WERI-Rb-1 (cell line): ENCODE measurements around the gene KLK6.
"Not testable (repeated sequence)": the region's sequence is repeated elsewhere in the genome, so short reads cannot be mapped to it uniquely, and the experiment has no call there.

Experiments
- DNase-seq: peaks from one replicate; pipeline ENCODE4 v3.0.0-alpha.2; 2020
- H3K27ac ChIP-seq: fragments of 250-450 bp; sonication (Bioruptor Pico); 2 replicates; pipeline ENCODE4 v1.5.1; 2020; ENCODE audit warnings: mild to moderate bottlenecking, moderate library complexity
- H3K27me3 ChIP-seq: fragments of 250-450 bp; sonication (Bioruptor Pico); 2 replicates; pipeline ENCODE4 v1.5.1; 2021; ENCODE audit warnings: mild to moderate bottlenecking, low read depth, moderate library complexity; ENCODE audit not compliant: insufficient read depth, severe bottlenecking
- H3K36me3 ChIP-seq: fragments of 250-450 bp; sonication (Bioruptor Pico); 2 replicates; pipeline ENCODE4 v1.5.1; 2020; ENCODE audit warnings: mild to moderate bottlenecking, moderate library complexity
- H3K4me3 ChIP-seq: 2 replicates; pipeline ENCODE4 v1.5.1; 2011; ENCODE audit warnings: low read depth, mild to moderate bottlenecking, control low read depth, low read length
- H3K9me3 ChIP-seq: fragments of 250-450 bp; sonication (Bioruptor Pico); 2 replicates; pipeline ENCODE4 v1.5.1; 2021; ENCODE audit warnings: mild to moderate bottlenecking, moderate library complexity; ENCODE audit not compliant: severe bottlenecking
- CTCF ChIP-seq: IDR thresholded peaks from 2 replicates; pipeline ENCODE4 v1.5.1; 2011; ENCODE audit warnings: low read depth, mild to moderate bottlenecking, control low read depth, inconsistent platforms, low read length

KLK6 gene

GRCh38 chr19:50978772-50979390, 9.5 kb upstream of the KLK6 start:
- TF ChIP-seq CTCF: no peak
- peaks cover 51% of the 10 kb centered on the region for H3K27me3 ChIP-seq
- no peak overlapping the region for H3K27ac ChIP-seq
- no peak overlapping the region for H3K4me3 ChIP-seq
- H3K9me3 ChIP-seq: peaks cover 2% of the 10 kb centered on the region
- DNase-seq: no peak
- H3K36me3 ChIP-seq: no peaks in the 10 kb centered on the region

- no peak for DNase-seq
- Histone ChIP-seq H3K27ac (no peak overlapping the region), H3K9me3 (peaks cover 2% of the 10 kb centered on the region), H3K4me3 (no peak overlapping the region), H3K27me3 (peaks cover 60% of the 10 kb centered on the region), H3K36me3 (no peaks in the 10 kb centered on the region)
- no peak for TF ChIP-seq CTCF
Measured at GRCh38 chr19:50977626-50978025, 8.2 kb upstream of the KLK6 start.

- no peak overlapping the region for H3K27ac ChIP-seq
- H3K4me3 ChIP-seq: no peak overlapping the region
- H3K27me3 ChIP-seq: peaks cover 70% of the 10 kb centered on the region
- peaks cover 2% of the 10 kb centered on the region for H3K9me3 ChIP-seq
- no peaks in the 10 kb centered on the region for H3K36me3 ChIP-seq
- DNase-seq: no peak
- no peak for TF ChIP-seq CTCF
Measured at GRCh38 chr19:50975766-50976165, 6.4 kb upstream of the KLK6 start.

GRCh38 chr19:50974702-50975556, 5.5 kb upstream of the KLK6 start:
- Histone ChIP-seq H3K27ac (no peak overlapping the region), H3K27me3 (peaks cover 79% of the 10 kb centered on the region), H3K4me3 (no peak overlapping the region), H3K9me3 (peaks cover 2% of the 10 kb centered on the region), H3K36me3 (no peaks in the 10 kb centered on the region)
- TF ChIP-seq CTCF: no peak
- DNase-seq: no peak

- TF ChIP-seq CTCF: no peak
- Histone ChIP-seq H3K36me3 (no peaks in the 10 kb centered on the region), H3K4me3 (no peak overlapping the region), H3K27ac (no peak overlapping the region), H3K27me3 (peaks cover 80% of the 10 kb centered on the region), H3K9me3 (peaks cover 2% of the 10 kb centered on the region)
- no peak for DNase-seq
Measured at GRCh38 chr19:50972795-50973376, 3.5 kb upstream of the KLK6 start.

- H3K36me3 ChIP-seq, H3K9me3 ChIP-seq, DNase-seq, H3K4me3 ChIP-seq, H3K27ac ChIP-seq: not testable (repeated sequence)
- H3K27me3 ChIP-seq: peaks cover 86% of the 10 kb centered on the region
Measured at GRCh38 chr19:50969810-50970209, 419 bp upstream of the KLK6 start.
